ENCODE data around the gene MYH9.

MYH9 gene

DNA sequence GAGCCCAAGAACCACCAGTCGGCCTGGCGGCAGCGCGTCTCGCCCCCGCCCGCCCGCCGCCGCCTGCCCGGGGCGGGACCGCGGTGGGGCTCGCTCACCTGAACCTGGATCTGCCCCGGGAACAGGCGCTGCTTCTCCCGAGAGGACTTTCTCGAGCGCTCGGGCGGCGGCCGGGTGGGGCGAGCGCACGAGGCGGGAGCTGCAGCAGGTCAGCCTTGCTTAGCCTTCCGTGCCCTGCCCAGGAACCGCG is 133 bp downstream of the MYH9 start:
- intact Hi-C loops (cut with DNase I): loop anchor here (5.0 kb wide), 1 partner anchor 45 kb away; no protein-coding TSS in a partner anchor
- no peak for DNase-seq

DNA sequence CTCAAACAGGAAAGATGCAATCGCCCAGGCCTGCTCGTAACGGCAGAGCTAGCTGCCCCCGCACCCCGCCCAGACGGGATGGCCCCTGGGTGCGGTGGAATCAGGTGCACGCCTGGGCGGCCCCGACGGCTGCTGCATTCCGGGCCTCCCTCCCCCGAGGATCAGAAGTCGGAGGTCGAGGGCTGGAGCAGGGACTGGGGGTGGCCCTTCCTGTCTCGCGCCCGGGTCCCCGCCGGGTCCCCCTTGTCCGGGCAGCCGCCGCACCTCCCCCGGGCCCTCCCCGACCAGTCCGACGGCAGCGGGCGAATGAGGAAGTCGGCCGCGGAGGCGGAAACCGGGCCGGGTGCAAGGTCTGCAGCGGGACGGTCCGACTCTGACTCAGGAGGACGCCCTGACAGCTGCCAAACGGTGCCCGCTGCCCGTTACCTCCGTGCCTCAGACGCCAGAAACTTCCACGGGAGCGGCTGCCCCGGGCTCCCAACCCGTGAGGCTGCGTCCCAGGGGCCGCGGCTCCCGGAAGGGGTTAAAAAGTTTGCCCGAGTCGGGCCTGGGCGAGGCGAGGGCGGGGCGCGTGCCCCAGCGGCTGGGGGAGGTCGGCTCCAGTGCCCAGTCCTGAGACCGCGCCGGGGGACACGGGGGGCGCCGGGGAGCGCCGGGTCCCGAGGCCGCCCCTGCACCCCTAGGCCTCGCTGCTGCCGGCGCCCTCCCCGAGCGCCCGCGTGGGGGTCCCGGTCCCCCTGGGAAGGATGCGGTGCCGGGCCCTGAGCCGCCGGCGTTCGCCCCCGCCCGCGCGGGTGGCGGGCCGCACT is 663 bp downstream of the MYH9 start:
- intact Hi-C loops (cut with DNase I): loop anchor here (5.0 kb wide), 1 partner anchor 45 kb away; no protein-coding TSS in a partner anchor
- peak in 7 of 10 donors; percentile 12 to 90 (median 41) for DNase-seq

DNA sequence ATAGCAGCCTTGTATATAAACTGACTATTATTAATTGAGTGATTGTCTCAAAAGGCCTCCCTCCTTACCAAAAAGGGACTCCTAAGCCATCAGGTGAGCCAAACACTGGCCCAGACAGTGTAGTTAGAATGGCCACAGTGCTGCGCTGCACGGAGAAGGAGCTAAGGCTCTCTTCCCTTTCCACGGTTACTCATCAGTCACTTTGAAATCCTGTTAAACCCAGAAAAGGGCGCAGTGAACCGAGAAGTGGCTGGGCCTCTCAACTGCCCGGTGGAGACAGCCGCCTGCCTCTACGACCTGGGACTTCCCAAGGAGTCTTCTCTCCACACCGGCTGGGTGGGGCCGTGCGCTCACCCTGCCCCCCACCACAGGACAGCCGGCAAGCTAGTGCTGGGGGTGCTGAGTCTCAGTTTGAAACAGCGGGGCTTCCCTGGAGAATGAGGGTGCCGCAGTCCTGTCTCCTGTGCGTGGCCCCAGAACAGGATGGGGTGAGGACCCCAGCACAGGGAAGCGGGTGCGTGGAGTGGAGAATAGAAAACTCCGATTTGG is 1.3 kb downstream of the MYH9 start:
- intact Hi-C loops (cut with DNase I): loop anchor here (5.0 kb wide), 1 partner anchor 44 kb away; no protein-coding TSS in a partner anchor
- peak in 5 of 10 donors; percentile 22 to 89 (median 71) for DNase-seq

DNA sequence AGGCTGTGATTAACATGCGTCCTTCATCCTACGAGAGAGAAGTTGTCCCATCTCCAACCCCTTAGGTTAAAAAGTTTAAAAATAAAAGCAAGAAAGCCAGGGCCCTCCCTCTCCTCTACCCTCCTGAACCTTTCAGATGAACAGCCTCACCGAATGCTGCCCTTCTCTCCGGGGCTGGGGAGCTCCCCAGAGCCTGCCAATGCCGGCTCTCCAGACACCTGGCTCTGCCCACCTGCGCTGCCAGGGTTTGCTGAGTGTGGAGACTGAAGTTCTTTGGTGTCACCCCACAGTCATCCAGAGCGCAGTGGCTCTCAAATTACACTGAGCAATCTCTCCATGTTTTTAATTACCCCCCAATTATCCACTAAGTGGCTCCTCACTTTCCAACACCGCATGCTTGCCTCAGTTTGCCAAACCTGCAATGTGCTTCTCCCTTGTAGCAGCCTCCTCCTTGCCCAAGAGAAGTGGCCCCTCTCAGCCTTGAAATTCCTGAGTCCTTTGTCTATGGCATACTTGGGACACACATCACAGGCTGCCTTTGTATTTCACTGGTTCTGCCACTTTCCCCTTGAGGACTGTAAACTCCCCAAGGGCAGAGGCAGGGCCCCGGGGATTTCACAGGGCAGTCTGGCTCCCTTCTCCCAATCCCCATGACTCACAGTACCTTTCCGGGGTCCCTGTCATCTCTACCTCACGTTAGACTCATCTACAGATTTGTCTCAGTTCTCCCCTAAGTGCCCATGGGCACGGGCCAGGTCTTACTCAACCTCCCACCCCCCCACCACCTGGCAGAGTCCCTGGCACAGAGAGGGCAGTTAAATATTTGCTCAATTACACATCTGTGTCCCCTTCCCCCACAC is 2.0 kb downstream of the MYH9 start:
- DNase-seq: peak in 1 of 10 donors; percentile 84

DNA sequence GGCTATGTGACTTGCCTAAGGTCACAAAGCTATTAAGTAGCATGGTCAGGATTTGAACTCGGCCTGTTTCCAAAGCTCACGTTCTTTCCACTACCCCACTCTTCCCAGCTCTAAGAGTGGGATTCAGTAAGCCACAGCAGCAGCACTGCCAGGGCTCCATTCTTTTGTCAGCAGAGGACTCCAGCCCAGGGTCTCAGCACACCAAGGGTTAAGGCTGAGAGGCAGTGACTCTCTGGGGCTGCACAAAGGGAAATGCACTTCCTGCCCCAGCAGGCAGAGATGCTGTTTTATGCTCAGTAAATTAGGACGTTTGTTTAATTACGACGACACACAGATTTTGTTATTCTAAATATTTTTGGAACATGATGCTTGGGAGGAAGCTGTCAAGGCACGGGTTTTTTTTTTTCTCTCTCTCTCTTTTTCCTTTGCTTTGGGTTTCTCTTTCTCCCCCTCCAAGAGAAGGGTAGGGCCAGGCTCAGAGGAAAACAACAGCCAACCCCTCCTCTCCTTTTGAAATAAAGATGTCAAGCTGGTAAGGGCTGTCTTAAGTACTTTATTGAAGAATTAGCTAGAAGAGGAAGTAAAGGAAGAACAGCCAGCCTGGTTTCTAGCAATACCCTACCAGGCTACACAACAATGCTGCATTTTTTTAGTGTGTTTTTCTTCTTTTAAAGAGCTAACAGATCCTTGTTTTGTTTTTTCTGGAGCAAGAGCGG is 2.8 kb downstream of the MYH9 start:
- DNase-seq: no peak
- intact Hi-C loops (cut with DNase I): loop anchor here (5.0 kb wide), 1 partner anchor 43 kb away; no protein-coding TSS in a partner anchor

More for the DNA sequence above, 2.0 kb downstream of the MYH9 start:
- intact Hi-C loops (cut with DNase I): loop anchor here (5.0 kb wide), 1 partner anchor 43 kb away; no protein-coding TSS in a partner anchor

DNA sequence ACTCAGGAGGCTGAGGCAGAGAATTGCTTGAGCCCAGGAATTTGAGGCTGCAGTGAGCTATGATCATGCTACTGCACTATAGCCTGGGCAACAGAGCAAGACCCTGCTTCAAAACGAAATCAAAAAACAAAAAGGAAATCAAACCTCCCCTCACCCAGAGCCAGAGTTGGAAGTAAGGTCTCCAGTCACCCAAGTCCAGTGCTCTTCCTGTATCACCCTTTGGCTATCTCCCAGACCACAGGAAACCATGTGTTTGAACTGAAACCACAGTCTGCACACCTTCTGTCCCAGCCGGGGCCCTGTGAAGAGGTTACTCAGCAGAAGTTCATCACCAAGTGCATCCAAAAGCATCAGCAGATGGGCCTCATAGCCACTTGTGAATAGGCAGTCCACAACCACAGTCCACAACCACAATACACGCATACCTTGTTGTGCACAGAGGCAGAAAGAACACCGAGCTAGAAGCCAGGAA is 4.6 kb downstream of the MYH9 start:
- DNase-seq: no peak
- intact Hi-C loops (cut with DNase I): no loop called here

DNA sequence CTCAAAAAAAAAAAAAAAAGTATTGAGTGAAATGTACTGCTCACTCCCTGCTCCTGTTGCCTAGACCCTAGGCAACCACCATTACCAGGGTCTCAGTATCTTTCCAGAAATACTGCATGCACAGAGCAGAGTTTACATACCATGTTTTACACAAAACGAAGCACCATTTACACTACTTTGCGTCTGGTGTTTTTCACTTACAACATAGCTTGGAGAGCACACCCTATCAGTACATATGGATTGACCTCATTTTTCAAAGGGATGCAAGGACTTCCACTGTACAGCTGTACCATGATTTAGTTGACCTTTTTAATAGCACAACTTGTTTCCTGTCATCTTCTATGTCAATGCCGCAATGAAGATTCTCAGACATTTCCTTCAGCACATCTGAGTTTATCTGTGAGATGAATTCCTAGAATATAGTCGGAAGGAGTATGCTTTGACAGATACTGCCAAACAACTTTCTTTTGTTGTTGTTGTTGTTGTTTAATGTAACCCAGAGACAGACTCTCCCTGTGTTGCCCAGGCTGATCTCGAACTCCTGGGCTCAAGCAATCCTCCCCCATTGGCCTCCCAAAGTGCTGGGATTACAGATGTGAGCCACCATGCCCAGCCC is 6.1 kb downstream of the MYH9 start:
- no peak for DNase-seq
- intact Hi-C loops (cut with DNase I): no loop called here

DNA sequence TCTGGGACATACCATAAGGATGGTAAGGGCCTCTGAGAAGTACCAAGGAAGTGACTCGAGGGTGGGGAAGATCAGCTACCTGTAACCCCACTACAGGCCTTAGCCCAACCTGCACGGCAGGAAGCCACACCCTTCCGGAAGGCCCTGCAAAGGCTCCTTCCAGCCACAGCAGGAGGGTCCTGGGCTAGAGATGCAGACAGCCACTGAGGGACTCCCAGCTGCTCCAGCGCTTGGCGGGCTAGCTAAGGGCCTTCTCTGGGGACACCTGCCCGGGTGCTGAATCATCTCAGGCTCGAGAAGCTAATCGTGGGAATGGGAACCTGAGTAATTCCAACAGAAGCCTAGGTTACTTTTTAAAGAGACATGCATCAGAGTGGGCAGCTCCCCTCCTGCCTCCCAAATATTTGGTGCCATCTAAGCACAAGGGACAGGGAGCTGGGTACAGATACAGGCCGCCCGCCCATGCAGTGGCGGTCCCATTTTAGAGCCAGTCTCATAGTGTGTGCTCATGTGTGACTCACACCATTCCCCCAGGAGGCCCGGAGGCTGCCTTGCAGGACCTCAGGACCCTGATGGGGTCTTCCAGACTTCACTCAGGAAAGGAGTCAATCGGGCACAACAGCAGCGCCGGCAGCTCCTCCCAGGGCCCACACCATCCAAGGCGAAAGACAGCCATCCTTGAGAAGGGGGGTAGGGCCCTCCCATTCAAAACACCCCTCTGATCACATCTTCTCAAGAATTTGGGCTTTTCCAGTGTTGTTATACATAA is 8.0 kb downstream of the MYH9 start:
- intact Hi-C loops (cut with DNase I): no loop called here
- DNase-seq: no peak

DNA sequence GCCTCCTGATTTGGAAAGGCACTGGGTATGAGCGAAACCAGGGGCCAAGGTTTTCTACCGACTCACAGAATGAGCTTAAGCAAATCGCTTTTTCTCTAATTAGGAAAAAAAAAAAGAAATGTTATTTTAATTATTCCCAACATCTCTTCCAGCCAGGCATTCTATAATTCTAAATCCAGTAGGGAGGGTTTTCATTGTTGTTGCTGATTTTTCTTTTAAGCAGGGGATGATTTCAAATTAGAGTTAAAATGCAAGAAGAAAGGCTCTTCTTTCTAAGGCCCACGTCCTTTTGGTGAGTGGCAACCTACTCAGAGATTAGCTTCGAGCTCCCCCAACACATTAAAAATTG is 8.9 kb downstream of the MYH9 start:
- intact Hi-C loops (cut with DNase I): no loop called here

DNA sequence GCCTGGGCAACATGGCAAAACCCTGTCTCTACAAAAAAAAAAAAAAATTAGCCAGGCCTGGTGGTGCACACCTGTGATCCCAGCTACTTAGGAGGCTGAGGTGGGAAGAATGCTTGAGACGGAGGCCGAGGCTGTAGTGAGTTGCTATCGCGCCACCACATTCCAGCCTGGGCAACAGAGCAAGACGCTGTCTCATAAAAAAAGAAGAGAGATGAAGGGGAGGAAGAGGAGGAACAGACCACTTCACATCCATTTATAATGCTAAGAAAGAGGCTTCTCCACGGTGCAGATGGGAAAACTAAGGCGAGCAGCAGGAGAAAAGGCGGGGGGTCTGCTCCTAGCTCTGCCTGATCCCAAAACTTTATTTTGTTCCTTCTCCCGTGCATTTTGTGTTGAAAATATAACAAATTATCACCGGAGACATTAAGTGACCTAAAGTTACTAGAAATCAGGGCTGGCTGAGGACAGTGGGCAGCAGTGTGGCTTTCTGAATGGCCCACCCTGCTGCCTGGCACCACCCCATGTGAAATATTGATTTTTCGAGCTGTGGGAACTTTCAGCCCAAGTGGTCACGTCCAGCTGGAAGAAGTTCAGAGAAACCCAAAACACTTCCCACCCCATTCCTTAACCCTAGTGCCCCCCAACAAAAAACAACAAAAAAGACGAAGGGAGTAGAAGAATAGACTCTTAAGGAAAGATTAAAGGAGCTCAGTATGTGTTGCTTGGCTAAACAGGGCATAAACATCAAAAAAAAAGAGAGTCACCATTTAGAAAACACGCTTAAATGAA is 9.5 kb downstream of the MYH9 start:
- intact Hi-C loops (cut with DNase I): no loop called here
- DNase-seq: no peak

More for the DNA sequence above, 8.9 kb downstream of the MYH9 start:
- no peak for DNase-seq

DNA sequence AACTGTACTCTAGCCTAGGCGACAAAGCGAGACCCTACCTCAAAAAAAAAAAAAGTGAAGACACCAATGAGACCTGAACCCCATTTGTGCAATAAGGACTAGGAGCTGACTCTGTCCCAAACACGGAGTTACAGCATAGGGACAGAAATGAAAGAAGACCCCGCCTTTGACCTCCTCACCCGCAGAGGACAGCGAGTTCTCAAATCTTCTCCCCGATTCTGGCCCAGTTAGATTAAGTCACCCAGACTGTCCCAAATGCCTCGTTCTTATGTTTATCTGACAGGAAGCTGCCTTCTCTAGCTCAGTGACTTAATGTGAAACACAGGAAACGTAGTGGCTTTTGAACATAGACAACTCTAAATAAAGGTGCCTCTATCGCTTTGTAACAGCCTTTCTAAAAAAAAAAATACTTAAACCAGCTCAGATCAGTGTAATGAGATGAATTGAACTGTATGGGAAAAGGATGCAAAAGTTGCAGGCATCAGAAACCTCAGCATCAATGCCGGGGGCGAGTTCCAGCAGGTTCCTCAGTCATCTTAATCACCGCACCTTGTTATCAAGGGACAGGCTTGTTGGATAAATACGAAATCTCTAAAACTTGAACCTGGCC is 10.6 kb downstream of the MYH9 start:
- DNase-seq: no peak
- intact Hi-C loops (cut with DNase I): no loop called here

DNA sequence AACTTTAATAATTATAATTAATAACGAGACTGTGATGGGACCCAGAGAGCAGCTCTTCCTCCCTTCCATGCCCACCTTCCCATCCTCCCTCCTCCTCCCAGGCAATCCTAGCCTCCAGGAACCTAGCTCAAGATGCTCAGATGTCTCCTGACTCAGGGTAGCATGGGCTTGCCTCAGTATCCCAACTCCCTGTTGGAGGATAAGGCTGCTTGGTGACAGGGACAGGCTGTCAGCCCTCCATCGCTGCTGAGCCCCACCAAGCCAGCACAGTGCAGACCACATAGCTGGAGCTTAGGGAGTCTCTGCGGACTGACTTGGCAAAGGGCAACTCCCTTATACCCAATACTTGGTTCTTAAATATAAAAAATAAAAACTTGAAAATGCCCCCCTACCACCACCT is 11.5 kb downstream of the MYH9 start:
- intact Hi-C loops (cut with DNase I): no loop called here
- DNase-seq: no peak

DNA sequence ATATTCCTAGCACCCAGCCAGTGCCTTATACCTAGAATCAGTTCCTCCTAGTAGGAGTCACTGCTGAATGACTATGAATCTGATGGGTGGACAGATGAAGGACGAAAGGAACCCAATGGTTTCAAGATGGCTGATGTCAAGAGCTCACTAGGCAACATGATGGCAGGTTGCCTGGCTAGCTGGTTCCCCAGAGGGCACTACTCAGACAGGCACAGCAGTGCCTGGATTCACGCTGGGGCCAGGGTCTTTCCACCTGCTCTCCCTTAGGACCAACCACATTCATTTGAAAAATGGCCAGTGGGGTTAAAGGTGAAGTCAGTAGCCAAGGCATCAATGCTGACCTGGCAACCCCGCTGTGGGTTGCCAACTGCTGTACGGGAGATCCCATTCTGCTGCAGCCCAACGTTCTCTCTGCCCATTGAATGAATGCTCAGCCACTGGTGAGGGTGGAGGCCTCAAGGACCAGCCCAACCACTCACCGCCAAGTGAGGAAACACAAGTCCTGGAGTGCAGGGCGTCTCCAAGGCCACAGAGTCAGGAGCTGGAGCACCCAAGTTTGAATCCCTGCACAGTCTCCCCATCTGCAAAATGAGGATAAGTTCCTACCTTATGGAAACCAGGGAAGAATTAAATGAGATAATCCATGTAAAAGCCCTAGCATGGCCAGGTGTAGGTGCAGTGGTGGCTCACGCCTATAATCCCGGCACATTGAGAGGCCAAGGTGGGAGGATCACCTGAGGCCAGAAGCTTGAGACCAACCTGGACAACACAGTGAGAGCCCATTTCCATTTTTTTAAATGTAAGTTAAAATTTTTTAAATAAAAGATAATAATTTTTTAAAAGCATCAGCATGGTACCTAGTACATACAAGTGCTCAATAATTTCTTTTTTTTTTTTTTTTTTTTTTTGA is 12.4 kb downstream of the MYH9 start:
- no peak for DNase-seq
- intact Hi-C loops (cut with DNase I): no loop called here

DNA sequence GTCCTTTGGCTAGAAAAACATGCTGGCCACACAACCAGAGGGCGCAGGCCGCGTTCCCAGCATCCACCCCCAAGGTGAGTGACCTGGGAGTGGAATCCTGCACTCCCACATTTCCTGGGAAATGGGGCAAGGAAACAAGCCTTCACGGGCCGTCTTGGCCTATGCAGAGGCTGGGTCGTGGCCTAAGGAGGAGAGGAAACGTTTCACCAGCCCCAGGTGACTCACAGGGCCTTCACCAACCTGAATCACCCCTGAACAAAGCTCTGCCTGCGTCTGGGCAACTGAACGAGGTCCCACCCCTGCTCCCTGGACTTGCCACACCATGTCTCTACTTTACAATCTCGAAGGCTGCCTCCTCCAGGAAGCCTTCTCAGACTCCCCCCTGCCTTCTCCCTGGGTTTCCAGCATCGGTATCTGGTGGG is 13.2 kb downstream of the MYH9 start:
- peak in 1 of 10 donors; percentile 55 for DNase-seq
- intact Hi-C loops (cut with DNase I): no loop called here

DNA sequence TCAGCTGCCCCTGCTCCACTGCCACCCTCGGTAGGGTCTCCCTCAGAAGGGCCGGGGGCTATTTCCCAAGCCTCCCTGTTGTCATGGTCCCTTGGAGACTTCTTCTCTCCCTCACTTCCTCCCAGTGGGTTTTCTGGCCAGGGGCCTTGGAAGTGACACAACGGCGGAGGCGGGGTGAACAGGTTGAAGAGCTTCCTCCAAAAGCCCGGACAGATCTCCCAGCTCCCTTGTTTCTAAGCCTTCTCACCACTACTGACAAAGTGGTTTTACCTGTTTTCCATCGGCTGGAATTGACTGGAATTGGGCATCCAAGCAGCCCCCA is 14.5 kb downstream of the MYH9 start:
- intact Hi-C loops (cut with DNase I): no loop called here
- peak in 1 of 10 donors; percentile 64 for DNase-seq

DNA sequence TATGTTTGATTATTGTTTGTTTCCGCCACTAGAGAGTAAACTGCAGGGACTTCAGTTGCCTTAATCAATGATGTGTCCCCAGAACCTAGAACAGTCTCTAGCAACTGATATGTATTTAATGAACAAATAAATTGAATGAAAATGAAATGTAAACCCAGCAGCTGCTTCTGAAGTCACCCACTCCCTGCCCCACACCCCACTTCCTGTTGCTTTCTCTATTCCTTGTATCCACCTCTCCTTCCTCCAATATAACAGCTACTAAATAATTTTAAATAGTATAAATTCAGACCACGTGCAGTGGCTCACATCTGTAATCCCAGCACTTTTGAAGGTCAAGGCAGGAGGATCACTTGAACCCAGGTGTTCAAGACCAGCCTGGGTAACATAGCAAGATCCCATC is 15.8 kb downstream of the MYH9 start:
- intact Hi-C loops (cut with DNase I): no loop called here
- DNase-seq: no peak

Measured in posterior cingulate gyrus (tissue), 11 donors.